GM12865 (cell line): ENCODE measurements around the gene SUPT6H.

ENCODE experiments used
- DNase-seq: peaks from one replicate; pipeline ENCODE4 v3.0.0; 2010; ENCODE audit warnings: low read depth
- H3K4me3 ChIP-seq: 2 replicates; pipeline ENCODE4 v1.5.1; 2011; ENCODE audit warnings: mild to moderate bottlenecking, low read depth, low read length, control low read depth
- CTCF ChIP-seq: IDR thresholded peaks from 2 replicates; pipeline ENCODE4 v1.5.1; 2011; ENCODE audit warnings: low read length, control low read depth, low read depth, inconsistent platforms; ENCODE audit not compliant: insufficient read depth; ENCODE audit errors: missing control alignments

The SUPT6H gene

DNA sequence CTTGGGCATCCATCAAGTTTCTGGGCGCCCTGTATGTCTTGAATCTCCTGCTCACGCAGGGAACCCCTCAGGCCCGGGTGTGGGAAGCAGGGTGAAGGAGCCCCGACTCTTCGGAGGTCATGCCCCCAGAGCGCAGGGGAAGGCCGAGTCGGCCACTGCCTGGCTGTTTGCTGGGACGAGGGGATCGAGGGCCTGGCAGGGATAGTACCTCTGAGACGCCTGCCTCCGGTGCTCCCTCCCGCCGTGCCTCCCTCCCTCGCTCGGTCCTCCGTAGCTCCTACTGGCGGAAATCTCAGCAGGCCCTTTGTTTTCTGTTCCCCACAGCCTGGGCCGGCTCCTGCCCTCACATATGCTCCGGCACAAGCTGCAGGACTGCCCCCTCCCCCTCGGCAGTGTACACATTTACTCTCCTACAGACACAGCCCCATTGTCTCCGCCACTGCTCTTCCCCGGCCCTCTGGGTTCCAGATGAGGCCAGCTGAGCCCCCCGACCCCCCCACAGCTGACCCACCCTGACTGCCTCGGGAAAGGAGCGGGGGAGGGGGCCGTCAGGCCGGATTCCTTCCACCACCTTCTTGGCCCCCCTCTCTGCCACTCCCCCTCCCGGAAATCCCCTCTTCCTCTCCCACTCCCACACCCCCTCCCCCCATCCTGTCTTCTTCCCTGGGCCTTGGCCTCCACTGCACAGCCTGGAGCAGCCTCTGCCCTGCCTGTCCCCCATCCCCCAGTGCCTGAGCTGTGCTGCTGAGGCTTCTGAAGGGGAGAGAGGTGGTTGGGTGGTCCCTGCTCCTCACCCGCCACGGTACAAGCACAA, 83.2 kb downstream of the SUPT6H start:
- peak overlapping the region; percentile 98 for H3K4me3 ChIP-seq
- DNase-seq: peak; percentile 65
- TF ChIP-seq CTCF: no peak

GRCh38 chr17:28745786-28746411, 83.9 kb downstream of the SUPT6H start:
- DNase-seq: no peak
- no peak for TF ChIP-seq CTCF
- H3K4me3 ChIP-seq: peak overlapping the region; percentile 98

GRCh38 chr17:28746611-28747050, 84.6 kb downstream of the SUPT6H start:
- no peak for TF ChIP-seq CTCF
- DNase-seq: no peak
- H3K4me3 ChIP-seq: peak overlapping the region; percentile 98

GRCh38 chr17:28747051-28747691, 85.2 kb downstream of the SUPT6H start:
- DNase-seq: peak; percentile 21
- peak overlapping the region; percentile 98 for H3K4me3 ChIP-seq
- TF ChIP-seq CTCF: no peak

- no peak for DNase-seq
- H3K4me3 ChIP-seq: no peak overlapping the region
- no peak for TF ChIP-seq CTCF
Observed at GRCh38 chr17:28747801-28748750, 86.1 kb downstream of the SUPT6H start.

DNA sequence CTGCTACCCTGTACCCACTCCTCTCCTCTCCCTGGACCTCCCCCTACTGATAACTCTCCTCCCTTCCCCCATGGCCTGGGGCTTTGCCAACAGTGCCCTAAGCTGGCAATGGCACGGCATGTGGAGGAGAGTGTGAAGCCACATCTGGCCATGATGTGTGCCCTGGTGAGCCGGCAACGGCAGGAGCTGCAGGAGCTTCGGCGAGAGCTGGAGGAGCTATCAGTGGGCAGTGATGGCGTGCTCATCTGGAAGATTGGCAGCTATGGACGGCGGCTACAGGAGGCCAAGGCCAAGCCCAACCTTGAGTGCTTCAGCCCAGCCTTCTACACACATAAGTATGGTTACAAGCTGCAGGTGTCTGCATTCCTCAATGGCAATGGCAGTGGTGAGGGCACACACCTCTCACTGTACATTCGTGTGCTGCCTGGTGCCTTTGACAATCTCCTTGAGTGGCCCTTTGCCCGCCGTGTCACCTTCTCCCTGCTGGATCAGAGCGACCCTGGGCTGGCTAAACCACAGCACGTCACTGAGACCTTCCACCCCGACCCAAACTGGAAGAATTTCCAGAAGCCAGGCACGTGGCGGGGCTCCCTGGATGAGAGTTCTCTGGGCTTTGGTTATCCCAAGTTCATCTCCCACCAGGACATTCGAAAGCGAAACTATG, 87.0 kb downstream of the SUPT6H start:
- no peak for DNase-seq
- no peak for TF ChIP-seq CTCF
- H3K4me3 ChIP-seq: no peak overlapping the region
